Measurements from ENCODE around the gene TNFAIP8L1.
A peak's percentile ranks its signal among the peaks of the same experiment; 100 is the strongest.

Gene TNFAIP8L1

GRCh38 chr19:4609878-4610511 lies 29.3 kb upstream of the TNFAIP8L1 start:
- DNase-seq (ENCODE audit: low read depth) = no peak

- DNase-seq (ENCODE audit: low read depth) = no peak
Measured at GRCh38 chr19:4613254-4613751, 26.0 kb upstream of the TNFAIP8L1 start.

GRCh38 chr19:4618019-4618418 lies 21.3 kb upstream of the TNFAIP8L1 start:
- no peak for DNase-seq (ENCODE audit: low read depth)

GRCh38 chr19:4619668-4620294 lies 19.5 kb upstream of the TNFAIP8L1 start:
- no peak for DNase-seq (ENCODE audit: low read depth)

GRCh38 chr19:4620675-4621074 lies 18.6 kb upstream of the TNFAIP8L1 start:
- no peak for DNase-seq (ENCODE audit: low read depth)

- DNase-seq (ENCODE audit: low read depth) = no peak
Measured at GRCh38 chr19:4622695-4623421, 16.5 kb upstream of the TNFAIP8L1 start.

- no peak for DNase-seq (ENCODE audit: low read depth)
Measured at GRCh38 chr19:4624301-4624700, 15.0 kb upstream of the TNFAIP8L1 start.

GRCh38 chr19:4624733-4625362 lies 14.5 kb upstream of the TNFAIP8L1 start:
- no peak for DNase-seq (ENCODE audit: low read depth)

GRCh38 chr19:4633140-4633967 lies 6.0 kb upstream of the TNFAIP8L1 start:
- DNase-seq (ENCODE audit: low read depth) = peak; percentile 46

GRCh38 chr19:4635754-4636116 lies 3.6 kb upstream of the TNFAIP8L1 start:
- DNase-seq (ENCODE audit: low read depth) = no peak

GRCh38 chr19:4636151-4636717 lies 3.1 kb upstream of the TNFAIP8L1 start:
- peak; percentile 79 for DNase-seq (ENCODE audit: low read depth)

GRCh38 chr19:4636761-4637160 lies 2.6 kb upstream of the TNFAIP8L1 start:
- DNase-seq (ENCODE audit: low read depth) = no peak

- no peak for DNase-seq (ENCODE audit: low read depth)
Measured at GRCh38 chr19:4638317-4638716, 999 bp upstream of the TNFAIP8L1 start.

- DNase-seq (ENCODE audit: low read depth) = no peak
Measured at GRCh38 chr19:4639531-4640246, 373 bp downstream of the TNFAIP8L1 start.

- no peak for DNase-seq (ENCODE audit: low read depth)
Measured at GRCh38 chr19:4640247-4641000, 1.1 kb downstream of the TNFAIP8L1 start.

GRCh38 chr19:4641132-4641531 lies 1.8 kb downstream of the TNFAIP8L1 start:
- DNase-seq (ENCODE audit: low read depth) = no peak

GRCh38 chr19:4642625-4643024 lies 3.3 kb downstream of the TNFAIP8L1 start:
- DNase-seq (ENCODE audit: low read depth) = no peak

- no peak for DNase-seq (ENCODE audit: low read depth)
Measured at GRCh38 chr19:4645718-4646117, 6.4 kb downstream of the TNFAIP8L1 start.

GRCh38 chr19:4647676-4648644 lies 8.6 kb downstream of the TNFAIP8L1 start:
- no peak for DNase-seq (ENCODE audit: low read depth)

All from activated T-cell treated with anti-CD3 and anti-CD28 coated beads for 48 hours (primary cell).